NT2/D1 (cell line): ENCODE data around the gene LMAN2.
A peak's percentile ranks its signal among the peaks of the same experiment; 100 is the strongest.
"Not testable (repeated sequence)": the region's sequence is repeated elsewhere in the genome, so short reads cannot be mapped to it uniquely, and the experiment has no call there.

Experiments
- DNase-seq: peaks from one replicate; pipeline ENCODE4 v3.0.0-alpha.2; 2011; ENCODE audit warnings: low read depth, low spot score
- H3K27me3 ChIP-seq: 2 replicates; pipeline ENCODE4 v1.6.0; 2011; ENCODE audit warnings: mild to moderate bottlenecking; ENCODE audit not compliant: insufficient read length, insufficient read depth
- H3K36me3 ChIP-seq: 2 replicates; pipeline ENCODE4 v1.6.1; 2011; ENCODE audit warnings: mild to moderate bottlenecking, low read length, mixed read lengths; ENCODE audit not compliant: insufficient read depth, insufficient read length
- H3K4me1 ChIP-seq: 2 replicates; pipeline ENCODE4 v1.5.1; 2011; ENCODE audit not compliant: insufficient read depth, insufficient read length
- H3K4me3 ChIP-seq: 2 replicates; pipeline ENCODE4 v1.5.1; 2011; ENCODE audit warnings: low read depth; ENCODE audit not compliant: insufficient read length
- H3K9ac ChIP-seq: 2 replicates; pipeline ENCODE4 v1.6.0; 2011; ENCODE audit warnings: low read depth; ENCODE audit not compliant: insufficient read length
- H3K9me3 ChIP-seq: 2 replicates; pipeline ENCODE4 v1.5.1; 2011; ENCODE audit warnings: mild to moderate bottlenecking, low read length; ENCODE audit not compliant: insufficient read depth
- SUZ12 ChIP-seq: IDR thresholded peaks from 2 replicates; pipeline ENCODE4 v1.6.1; 2011; ENCODE audit not compliant: insufficient read length, insufficient read depth; ENCODE audit errors: extremely low read depth
- YY1 ChIP-seq: IDR thresholded peaks from 2 replicates; pipeline ENCODE4 v1.6.1; 2011; ENCODE audit not compliant: insufficient read length, insufficient read depth
- ZNF274 ChIP-seq: IDR thresholded peaks from 2 replicates; pipeline ENCODE4 v1.6.1; 2011; ENCODE audit warnings: mild to moderate bottlenecking, low read depth, low read length

LMAN2 gene

GRCh38 chr5:177310757-177311391, 40.6 kb downstream of the LMAN2 start:
- no peak for TF ChIP-seq ZNF274
- Histone ChIP-seq H3K36me3 (peaks cover 33% of the 10 kb centered on the region), H3K9ac (peak overlapping the region; percentile 64), H3K27me3 (no peaks in the 10 kb centered on the region), H3K4me1 (peaks cover 9% of the 10 kb centered on the region), H3K4me3 (peak overlapping the region; percentile 18), H3K9me3 (no peaks in the 10 kb centered on the region)
- DNase-seq, result no peak

- Histone ChIP-seq H3K9ac (peak overlapping the region; percentile 64), H3K27me3 (no peaks in the 10 kb centered on the region), H3K9me3 (no peaks in the 10 kb centered on the region), H3K36me3 (peaks cover 39% of the 10 kb centered on the region), H3K4me3 (no peak overlapping the region), H3K4me1 (peaks cover 9% of the 10 kb centered on the region)
- DNase-seq, result no peak
- TF ChIP-seq YY1, result no peak
- TF ChIP-seq ZNF274, result no peak
- TF ChIP-seq SUZ12, result no peak
Observed at GRCh38 chr5:177310332-177310731, 41.1 kb downstream of the LMAN2 start.

- no peaks in the 10 kb centered on the region for H3K27me3 ChIP-seq
- DNase-seq, result peak; percentile 57
Observed at GRCh38 chr5:177309351-177310191, 41.9 kb downstream of the LMAN2 start.

GRCh38 chr5:177308740-177309139, 42.7 kb downstream of the LMAN2 start:
- TF ChIP-seq ZNF274 (no peak), SUZ12 (no peak), YY1 (no peak)
- no peaks in the 10 kb centered on the region for H3K27me3 ChIP-seq
- H3K4me1 ChIP-seq, result peaks cover 14% of the 10 kb centered on the region
- DNase-seq, result no peak
- peaks cover 48% of the 10 kb centered on the region for H3K36me3 ChIP-seq
- no peak overlapping the region for H3K4me3 ChIP-seq
- H3K9ac ChIP-seq, result no peak overlapping the region
- no peaks in the 10 kb centered on the region for H3K9me3 ChIP-seq

More at GRCh38 chr5:177309351-177310191, 41.9 kb downstream of the LMAN2 start:
- Histone ChIP-seq H3K9me3 (no peaks in the 10 kb centered on the region), H3K36me3 (peaks cover 46% of the 10 kb centered on the region), H3K4me3 (no peak overlapping the region), H3K9ac (no peak overlapping the region), H3K4me1 (peaks cover 13% of the 10 kb centered on the region)
- no peak for TF ChIP-seq SUZ12
- TF ChIP-seq ZNF274, result no peak
- no peak for TF ChIP-seq YY1

GRCh38 chr5:177307544-177308363, 43.7 kb downstream of the LMAN2 start:
- Histone ChIP-seq H3K4me1 (peaks cover 14% of the 10 kb centered on the region), H3K9ac (no peak overlapping the region), H3K4me3 (no peak overlapping the region), H3K27me3 (no peaks in the 10 kb centered on the region), H3K9me3 (no peaks in the 10 kb centered on the region), H3K36me3 (peaks cover 48% of the 10 kb centered on the region)
- TF ChIP-seq YY1, result no peak
- no peak for TF ChIP-seq SUZ12
- TF ChIP-seq ZNF274, result no peak
- DNase-seq, result no peak

DNA sequence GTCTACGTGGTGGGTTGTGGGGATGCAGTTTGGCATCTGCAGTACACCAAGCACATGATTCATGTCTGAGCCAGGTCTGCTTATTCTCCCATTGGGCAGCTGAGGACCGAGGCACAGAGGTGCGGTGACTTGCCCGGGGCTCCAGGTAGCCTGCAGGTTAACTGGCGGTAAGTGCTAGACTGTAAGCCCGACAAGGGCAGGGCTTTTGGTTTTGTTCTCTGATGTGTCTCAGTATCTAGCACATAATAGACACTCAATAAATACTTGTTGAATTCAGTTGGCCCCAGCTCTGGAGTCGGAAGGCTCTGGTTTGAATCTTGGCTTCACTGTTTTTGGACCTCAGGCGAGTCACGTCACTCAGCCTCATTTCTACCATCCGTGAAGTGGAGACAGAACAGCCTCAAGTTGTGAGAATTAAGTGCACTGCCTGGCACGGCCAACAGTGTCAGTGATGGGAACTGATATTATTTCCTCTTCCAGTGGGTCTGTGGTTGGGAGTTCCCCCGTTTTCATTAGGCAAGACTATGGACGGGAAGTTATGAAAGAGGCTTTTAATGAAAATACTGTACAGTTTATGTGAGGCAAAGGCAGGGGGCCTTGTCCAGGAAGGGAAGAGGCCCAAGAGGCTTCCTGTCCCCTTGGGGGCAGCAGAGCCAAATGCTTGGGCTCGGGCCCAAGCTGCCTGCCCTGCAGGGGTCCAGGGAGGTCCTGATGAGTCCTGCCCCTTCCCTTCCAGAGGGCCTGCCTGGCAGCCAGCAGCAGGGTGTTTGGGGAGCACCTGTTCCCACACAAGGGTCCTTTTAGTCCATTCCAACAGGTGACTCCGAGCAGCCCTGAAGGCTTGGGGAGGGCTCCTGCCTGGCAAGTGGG, 44.6 kb downstream of the LMAN2 start:
- peaks cover 53% of the 10 kb centered on the region for H3K36me3 ChIP-seq
- peaks cover 14% of the 10 kb centered on the region for H3K4me1 ChIP-seq
- H3K9me3 ChIP-seq, result no peaks in the 10 kb centered on the region

GRCh38 chr5:177306103-177306640, 45.3 kb downstream of the LMAN2 start:
- H3K9ac ChIP-seq, H3K9me3 ChIP-seq, H3K4me3 ChIP-seq, H3K27me3 ChIP-seq, DNase-seq: not testable (repeated sequence)
- Histone ChIP-seq H3K36me3 (peaks cover 60% of the 10 kb centered on the region), H3K4me1 (peaks cover 14% of the 10 kb centered on the region)

More for the DNA sequence above, 44.6 kb downstream of the LMAN2 start:
- Histone ChIP-seq H3K9ac (no peak overlapping the region), H3K4me3 (no peak overlapping the region), H3K27me3 (no peaks in the 10 kb centered on the region)
- no peak for DNase-seq
- TF ChIP-seq YY1 (no peak), ZNF274 (no peak), SUZ12 (no peak)
